Fibroblast of villous mesenchyme (primary cell): Measurements from ENCODE around the gene KLHL17. TPM values are rescaled to one million over a fixed set of nuclear protein-coding genes. Genes with fewer than 3 reads are reported as not detected.
"Not testable (repeated sequence)": the region's sequence is repeated elsewhere in the genome, so short reads cannot be mapped to it uniquely, and the experiment has no call there.

ENCODE experiments used
- DNase-seq: peaks from one replicate; pipeline ENCODE4 v3.0.0-alpha.2; 2010; ENCODE audit warnings: low read depth
- H3K4me3 ChIP-seq: 2 replicates; pipeline ENCODE4 v1.5.1; 2011; ENCODE audit warnings: low read depth, mild to moderate bottlenecking, low read length
- total RNA-seq: library from RNA; depleted of rRNA; stranded (reverse); fragments of >200 nt; gene quantifications from 2 replicates; pipeline ENCODE4 v1.2.3, GENCODE V29; 2012
- TF ChIP-seq, protein P1 (sequence below): IDR thresholded peaks from 2 replicates; pipeline ENCODE4 v1.5.1; 2012; ENCODE audit warnings: low read depth, mild to moderate bottlenecking, low read length; ENCODE audit not compliant: insufficient read depth

Gene KLHL17
- total RNA-seq, 1 donor: 6.0 TPM

DNA sequence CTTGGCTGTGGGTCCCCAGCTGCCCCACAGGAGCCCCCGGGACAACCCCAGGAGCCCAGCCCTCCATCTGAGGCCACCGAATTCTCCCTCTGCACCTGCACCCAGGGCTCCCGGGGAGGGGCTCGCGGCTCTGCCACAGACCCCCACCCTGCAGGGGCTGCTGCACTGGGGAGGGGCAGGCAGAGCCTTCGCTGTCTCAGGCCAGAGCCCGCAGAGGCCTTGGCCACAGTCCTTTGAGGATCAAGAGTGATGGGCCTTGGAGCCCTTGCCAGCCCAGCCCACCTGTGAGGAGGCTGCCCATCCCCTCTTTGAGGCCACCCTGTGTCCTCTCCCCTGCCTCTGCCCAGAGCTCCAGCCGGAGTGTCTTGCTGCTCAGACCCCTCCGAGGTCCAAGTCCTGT, 15.0 kb downstream of the KLHL17 start:
- DNase-seq: no peak
- no peak overlapping the region for H3K4me3 ChIP-seq
- TF ChIP-seq, protein P1, sequence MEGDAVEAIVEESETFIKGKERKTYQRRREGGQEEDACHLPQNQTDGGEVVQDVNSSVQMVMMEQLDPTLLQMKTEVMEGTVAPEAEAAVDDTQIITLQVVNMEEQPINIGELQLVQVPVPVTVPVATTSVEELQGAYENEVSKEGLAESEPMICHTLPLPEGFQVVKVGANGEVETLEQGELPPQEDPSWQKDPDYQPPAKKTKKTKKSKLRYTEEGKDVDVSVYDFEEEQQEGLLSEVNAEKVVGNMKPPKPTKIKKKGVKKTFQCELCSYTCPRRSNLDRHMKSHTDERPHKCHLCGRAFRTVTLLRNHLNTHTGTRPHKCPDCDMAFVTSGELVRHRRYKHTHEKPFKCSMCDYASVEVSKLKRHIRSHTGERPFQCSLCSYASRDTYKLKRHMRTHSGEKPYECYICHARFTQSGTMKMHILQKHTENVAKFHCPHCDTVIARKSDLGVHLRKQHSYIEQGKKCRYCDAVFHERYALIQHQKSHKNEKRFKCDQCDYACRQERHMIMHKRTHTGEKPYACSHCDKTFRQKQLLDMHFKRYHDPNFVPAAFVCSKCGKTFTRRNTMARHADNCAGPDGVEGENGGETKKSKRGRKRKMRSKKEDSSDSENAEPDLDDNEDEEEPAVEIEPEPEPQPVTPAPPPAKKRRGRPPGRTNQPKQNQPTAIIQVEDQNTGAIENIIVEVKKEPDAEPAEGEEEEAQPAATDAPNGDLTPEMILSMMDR: no peak

DNA sequence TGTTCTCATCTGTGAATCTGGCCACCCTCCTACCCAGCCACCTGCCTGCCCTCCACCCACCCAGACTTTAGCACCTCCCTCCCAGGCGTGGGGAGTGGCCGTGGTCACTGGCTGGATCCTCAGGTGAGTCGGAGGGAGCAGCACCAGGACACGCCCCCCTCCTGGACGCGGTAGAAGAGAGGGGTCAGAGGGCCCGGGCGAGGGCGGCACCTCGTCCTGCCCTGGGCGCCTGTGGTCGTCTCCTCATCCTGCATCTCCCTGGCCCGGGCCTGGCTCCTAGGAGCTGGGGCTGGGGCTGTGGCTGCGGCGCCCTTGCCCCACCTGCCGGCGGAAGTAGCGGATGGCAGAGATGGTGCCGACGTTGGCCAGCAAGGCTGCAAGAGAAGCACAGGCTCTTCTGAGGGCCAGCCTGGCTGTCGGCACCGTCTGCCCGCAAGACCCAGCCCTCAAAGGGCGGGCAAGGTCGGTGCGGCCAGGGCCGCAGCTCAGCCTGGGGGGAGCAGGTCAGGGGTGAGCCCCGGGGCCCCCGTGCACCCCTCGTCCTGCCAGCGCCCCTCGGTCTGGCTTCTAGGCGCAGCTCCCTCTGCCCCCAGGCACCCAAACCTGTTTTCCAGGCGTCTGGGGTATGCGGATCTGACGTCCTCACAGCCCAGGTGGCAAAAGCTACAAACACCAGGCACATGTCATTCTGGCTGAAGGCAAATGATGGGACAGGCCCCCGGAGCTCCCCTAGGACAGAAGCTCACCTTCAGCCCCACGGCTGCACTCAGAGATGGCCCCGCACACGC, 15.7 kb downstream of the KLHL17 start:
- peak; percentile 44 for DNase-seq
- peak overlapping the region; percentile 45 for H3K4me3 ChIP-seq
- TF ChIP-seq, protein P1: peak; percentile 51

DNA sequence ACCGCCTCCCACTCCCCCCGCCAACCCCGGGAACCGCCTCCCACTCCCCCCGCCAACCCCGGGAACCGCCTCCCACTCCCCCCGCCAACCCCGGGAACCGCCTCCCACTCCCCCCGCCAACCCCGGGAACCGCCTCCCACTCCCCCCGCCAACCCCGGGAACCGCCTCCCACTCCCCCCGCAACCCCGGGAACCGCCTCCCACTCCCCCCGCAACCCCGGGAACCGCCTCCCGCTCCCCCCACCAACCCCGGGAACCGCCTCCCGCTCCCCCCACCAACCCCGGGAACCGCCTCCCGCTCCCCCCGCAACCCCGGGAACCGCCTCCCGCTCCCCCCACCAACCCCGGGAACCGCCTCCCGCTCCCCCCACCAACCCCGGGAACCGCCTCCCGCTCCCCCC, 16.4 kb downstream of the KLHL17 start:
- not testable (repeated sequence) for H3K4me3 ChIP-seq, DNase-seq

DNA sequence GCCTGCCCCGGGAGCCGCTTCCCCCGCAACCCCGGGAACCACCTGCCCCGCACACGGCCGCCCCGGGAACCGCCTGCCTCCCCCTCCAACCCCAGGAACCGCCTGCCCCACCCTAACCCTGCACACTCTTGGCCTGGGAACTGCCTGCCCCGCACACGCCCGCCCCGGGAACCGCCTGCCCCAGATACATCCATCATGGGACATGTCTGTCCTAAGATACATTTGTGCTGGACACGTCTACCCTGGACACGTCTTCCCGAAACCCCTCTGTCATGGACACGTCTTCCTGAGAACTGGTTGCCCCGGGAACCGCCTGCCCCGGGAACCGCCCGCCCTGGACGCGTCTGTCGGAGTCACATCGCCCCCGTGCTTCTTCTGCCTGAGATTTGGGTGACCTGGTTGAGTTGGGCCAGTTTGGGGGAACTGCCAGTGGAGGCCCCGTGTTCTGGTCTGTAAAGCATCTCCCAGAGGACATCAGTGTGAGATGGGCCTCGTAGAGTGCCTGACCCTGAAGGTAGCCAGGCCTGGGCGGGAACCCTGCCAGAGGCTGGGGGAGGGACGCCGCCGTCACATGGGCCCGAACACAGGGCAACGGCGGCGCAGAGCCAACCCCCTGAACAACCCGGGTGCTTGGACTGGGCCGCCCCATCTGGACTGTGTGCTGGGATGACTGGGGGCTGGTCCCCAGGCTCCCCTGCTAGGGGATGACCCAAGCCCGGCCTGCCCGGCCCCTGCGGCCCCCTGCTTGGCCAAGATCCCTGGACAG, 17.9 kb downstream of the KLHL17 start:
- no peak overlapping the region for H3K4me3 ChIP-seq
- TF ChIP-seq, protein P1: no peak
- DNase-seq: no peak

DNA sequence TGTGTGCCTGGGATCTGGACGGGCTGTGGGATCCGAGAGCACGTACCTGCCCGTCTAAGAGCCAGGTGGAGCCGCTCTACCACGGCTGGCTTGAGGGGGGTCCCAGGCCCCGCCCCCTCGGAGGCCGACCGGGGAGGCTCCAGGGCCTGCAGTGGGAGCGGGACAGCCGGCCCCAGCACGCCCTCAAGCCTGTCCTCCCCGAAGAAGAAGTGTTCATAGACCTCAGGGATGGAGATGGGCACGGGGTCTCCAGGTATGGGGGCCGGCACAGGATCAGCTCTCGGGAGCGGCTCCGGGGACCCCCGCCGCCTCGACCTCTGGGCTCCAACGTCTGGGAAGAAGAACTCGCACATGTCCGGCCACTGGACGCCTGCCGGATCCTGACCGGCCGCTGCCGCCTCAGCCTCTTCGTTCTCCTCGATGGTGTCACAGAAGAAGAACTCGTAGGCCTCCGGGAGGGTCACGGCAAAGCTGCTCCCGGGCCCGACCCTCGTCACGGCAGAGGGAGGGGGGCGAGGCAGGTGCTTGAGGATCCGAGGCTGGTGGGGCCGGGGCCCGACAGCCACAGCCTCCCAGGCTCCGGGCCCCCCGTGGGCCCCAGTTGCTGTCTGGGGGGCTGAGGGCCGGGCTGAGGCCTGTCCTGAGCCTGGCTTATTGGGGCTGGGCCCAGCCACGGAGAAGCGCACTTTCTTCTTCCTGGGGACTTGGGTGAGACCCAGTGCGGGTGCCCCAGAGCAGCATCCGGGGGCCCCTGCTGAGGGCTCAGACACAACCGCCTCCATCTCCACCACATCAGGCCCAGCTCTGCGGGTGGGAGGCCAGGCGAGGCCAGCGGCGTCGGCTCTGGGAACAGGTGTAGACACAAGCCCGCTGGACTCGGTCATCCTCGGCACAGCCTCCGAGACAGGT, 18.7 kb downstream of the KLHL17 start:
- no peak for DNase-seq
- no peak overlapping the region for H3K4me3 ChIP-seq
- TF ChIP-seq, protein P1: no peak

DNA sequence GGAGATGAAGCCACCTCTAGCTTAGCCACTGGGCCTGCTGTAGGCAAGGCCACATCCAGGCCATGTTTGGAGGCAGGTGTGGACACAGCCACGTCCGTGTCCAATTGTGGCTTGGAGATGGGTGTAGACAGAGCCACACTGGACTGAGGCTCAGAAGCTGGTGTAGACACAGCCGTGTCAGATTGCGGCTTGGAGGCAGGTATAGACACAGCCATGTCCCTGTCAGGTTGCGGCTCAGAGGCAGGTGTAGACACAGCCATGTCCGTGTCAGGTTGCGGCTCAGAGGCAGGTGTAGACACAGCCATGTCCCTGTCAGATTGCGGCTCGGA, 19.3 kb downstream of the KLHL17 start:
- no peak overlapping the region for H3K4me3 ChIP-seq
- TF ChIP-seq, protein P1: no peak
- DNase-seq: no peak
